GM10847 (cell line): ENCODE results near the gene ATP10A.

Source experiments
- POLR2A ChIP-seq: IDR thresholded peaks from 2 replicates; pipeline ENCODE4 v1.6.1; 2011; ENCODE audit not compliant: insufficient read length; ENCODE audit errors: extremely low read depth

The ATP10A gene

GRCh38 chr15:25739687-25740121 is 123.4 kb downstream of the ATP10A start:
- no peak for TF ChIP-seq POLR2A

- TF ChIP-seq POLR2A, result no peak
These were observed 124.8 kb downstream of the ATP10A start for GRCh38 chr15:25738171-25738965.

GRCh38 chr15:25737218-25737643 is 125.9 kb downstream of the ATP10A start:
- no peak for TF ChIP-seq POLR2A

GRCh38 chr15:25736461-25736860 is 126.7 kb downstream of the ATP10A start:
- no peak for TF ChIP-seq POLR2A

- TF ChIP-seq POLR2A, result no peak
These were observed 127.4 kb downstream of the ATP10A start for GRCh38 chr15:25735550-25736384.

- TF ChIP-seq POLR2A, result no peak
These were observed 128.3 kb downstream of the ATP10A start for GRCh38 chr15:25734680-25735355.

GRCh38 chr15:25733856-25734679 is 129.1 kb downstream of the ATP10A start:
- no peak for TF ChIP-seq POLR2A

- no peak for TF ChIP-seq POLR2A
These were observed 129.9 kb downstream of the ATP10A start for GRCh38 chr15:25733036-25733855.

- no peak for TF ChIP-seq POLR2A
These were observed 130.9 kb downstream of the ATP10A start for GRCh38 chr15:25732191-25732590.

- no peak for TF ChIP-seq POLR2A
These were observed 131.7 kb downstream of the ATP10A start for GRCh38 chr15:25731411-25731810.

- no peak for TF ChIP-seq POLR2A
These were observed 132.2 kb downstream of the ATP10A start for GRCh38 chr15:25730918-25731317.

GRCh38 chr15:25728816-25729215 is 134.3 kb downstream of the ATP10A start:
- no peak for TF ChIP-seq POLR2A

GRCh38 chr15:25727867-25728600 is 135.1 kb downstream of the ATP10A start:
- TF ChIP-seq POLR2A, result no peak
